K562 (cell line): ENCODE results near the gene SSU72. TPM values are rescaled to one million over a fixed set of nuclear protein-coding genes. Genes with fewer than 3 reads are reported as not detected.
A peak's percentile ranks its signal among the peaks of the same experiment; 100 is the strongest.

ENCODE experiments used
- ATAC-seq: fragments of 200-7000 bp; cut with Tn5 transposase; 3 replicates; pipeline ENCODE4 v1.9.1; 2020; ENCODE audit warnings: moderate library complexity
- BruUV-seq: library from RNA; stranded (reverse); fragments of 400-500 nt; replicated peaks from 2 replicates; lab custom pipeline; 2021; lab: Mats Ljungman, UMichigan
- CTCF ChIA-PET: fragments of 300-600 bp; formaldehyde crosslinking; extraction: SDS; loops from one replicate; lab custom pipeline; 2021; ENCODE audit warnings: low intra/inter-chr PET ratio; lab: Yijun Ruan, JAX
- POLR2A ChIA-PET: fragments of 300-600, 350-650 bp; sonication (Branson Sonifier 250); formaldehyde crosslinking; extraction: SDS; loops from one replicate; lab custom pipeline; 2021; ENCODE audit warnings: antibody characterized with exemption, inconsistent platforms; lab: Yijun Ruan, JAX
- DNase-seq, 4 experiments: peaks; one replicate each; pipeline versions ENCODE4 v3.0.0 to v3.0.0-alpha.2; 2011 to 2018; ENCODE audit warnings: low spot score in 3 of 4, mixed read lengths in 3 of 4; ENCODE audit errors: extremely low read depth in 1 of 4
- FAIRE-seq: peaks from 2 replicates; lab custom pipeline; 2011; peaks lifted over from hg19 to GRCh38; lab: Jason Lieb, UNC
- H2AFZ ChIP-seq: 2 replicates; pipeline ENCODE4 v1.6.0; 2011; ENCODE audit warnings: low read depth, low read length, control low read depth, inconsistent platforms
- H3K27ac ChIP-seq: fragments of 200-600 bp; 3 replicates; pipeline ENCODE4 v1.8.0; 2011; ENCODE audit warnings: low read depth, mild to moderate bottlenecking, control low read depth, inconsistent platforms, low read length, moderate library complexity, mixed read lengths; ENCODE audit errors: extremely low read depth
- H3K27me3 ChIP-seq, 2 experiments: fragments of 300-600 bp in 1 of 2; 2 replicates in 1 of 2; 3 replicates in 1 of 2; pipeline versions ENCODE4 v1.6.0 to v1.8.0; 2011; ENCODE audit warnings: inconsistent platforms in 2 of 2, low read length in 2 of 2, mild to moderate bottlenecking in 1 of 2, mixed read lengths in 1 of 2, moderate library complexity in 1 of 2; ENCODE audit not compliant: control insufficient read depth in 2 of 2, insufficient read depth in 2 of 2
- H3K36me3 ChIP-seq: fragments of 300-600 bp; 3 replicates; pipeline ENCODE4 v1.8.0; 2011; ENCODE audit warnings: mild to moderate bottlenecking, low read length, inconsistent platforms; ENCODE audit not compliant: control insufficient read depth, insufficient read depth
- H3K4me1 ChIP-seq, 2 experiments: fragments of 200-600 bp in 1 of 2; replicated peaks in 1 of 2; 2 replicates in 1 of 2; 3 replicates in 1 of 2; pipeline versions ENCODE4 v1.5.1 to v1.8.0; 2011; ENCODE audit warnings: inconsistent platforms in 2 of 2, low read length in 2 of 2, mild to moderate bottlenecking in 1 of 2, mixed read lengths in 1 of 2, moderate library complexity in 1 of 2; ENCODE audit not compliant: control insufficient read depth in 2 of 2, insufficient read depth in 2 of 2
- H3K4me2 ChIP-seq: 2 replicates; pipeline ENCODE4 v1.6.1; 2011; ENCODE audit warnings: low read length, control low read depth, inconsistent platforms, mixed read lengths; ENCODE audit not compliant: insufficient read depth
- H3K4me3 ChIP-seq: fragments of 200-600 bp; sonication (generic), shearing (Covaris generic); 2 replicates; pipeline ENCODE4 v1.5.1; 2016; ENCODE audit warnings: control low read depth, inconsistent platforms
- H3K79me2 ChIP-seq: fragments of 200-600 bp; 3 replicates; pipeline ENCODE4 v1.8.0; 2011; ENCODE audit warnings: low read length, inconsistent platforms; ENCODE audit not compliant: control insufficient read depth, insufficient read depth
- H3K9ac ChIP-seq, 2 experiments: 2 replicates each; pipeline versions ENCODE4 v1.6.0 to v1.6.1; 2011; ENCODE audit warnings: low read depth in 2 of 2, low read length in 2 of 2, control low read depth in 1 of 2, inconsistent platforms in 1 of 2, mild to moderate bottlenecking in 1 of 2, mixed read lengths in 1 of 2; ENCODE audit not compliant: insufficient read depth in 1 of 2
- H3K9me1 ChIP-seq: one replicate; pipeline ENCODE4 v1.6.0; 2011; ENCODE audit warnings: inconsistent platforms, mild to moderate bottlenecking, low read length, moderate library complexity; ENCODE audit not compliant: control insufficient read depth, insufficient read depth
- H3K9me3 ChIP-seq: replicated peaks from 2 replicates; pipeline ENCODE4 v1.5.1; 2011; ENCODE audit warnings: low read depth, low read length, inconsistent platforms; ENCODE audit not compliant: control insufficient read depth, insufficient read depth
- H4K20me1 ChIP-seq: replicated peaks from 2 replicates; pipeline ENCODE4 v1.6.1; 2011; ENCODE audit warnings: low read length, inconsistent platforms, mixed read lengths; ENCODE audit not compliant: control insufficient read depth, insufficient read depth
- POLR2AphosphoS5 ChIP-seq: IDR thresholded peaks from 2 replicates; pipeline ENCODE4 v1.6.1; 2011; ENCODE audit warnings: mild to moderate bottlenecking, low read depth, low read length, moderate library complexity; ENCODE audit not compliant: control insufficient read depth, insufficient read depth
- POLR2G ChIP-seq: fragments of 200-400 bp; formaldehyde crosslinking; IDR thresholded peaks from 2 replicates; pipeline ENCODE4 v1.6.1; 2017; ENCODE audit warnings: low read depth, mild to moderate bottlenecking, antibody characterized with exemption, low read length, moderate library complexity
- RNF2 ChIP-seq: sonication (generic); IDR thresholded peaks from 2 replicates; pipeline ENCODE4 v1.6.1; 2016
- XRCC4 ChIP-seq: IDR thresholded peaks from one replicate; pipeline ENCODE4 v1.6.1; 2011; ENCODE audit not compliant: insufficient read depth, insufficient read length; ENCODE audit errors: extremely low read depth
- WGBS: fragments of 100-300 bp; shearing (Covaris generic); methylation state at CpG from one replicate; pipeline ENCODE4 v1.1.6; 2016; ENCODE audit warnings: low coverage, mixed read lengths; ENCODE audit not compliant: insufficient coverage; ENCODE audit errors: missing lambda C conversion rate; 5-methylcytosine and 5-hydroxymethylcytosine counted together
- in situ Hi-C: fragments of 300-500 bp; cut with MboI; formaldehyde crosslinking; loops from 4 replicates; pipeline ENCODE4 v1.15.0; 2018; ENCODE audit warnings: inconsistent platforms, mixed read lengths
- intact Hi-C: fragments of 100-400 bp; cut with micrococcal nuclease; formaldehyde crosslinking; loops from 2 replicates; pipeline ENCODE4 v1.14.2; 2022
- polyA plus RNA-seq, 8 experiments: library from polyadenylated mRNA; depleted of rRNA in 4 of 8; stranded (reverse) in 5 of 8; unstranded in 3 of 8; fragments of >200 nt; fragmentation: Nextera tagmentation in 2 of 8; fragmentation: Illumina TruSeq in 1 of 8; extraction: Ambion mirVana in 2 of 8; extraction: Trizol in 1 of 8; gene quantifications; 2 replicates each; pipeline versions ENCODE4 v1.2.1 to v1.2.3, GENCODE V29; 2011 to 2014; ENCODE audit warnings: inconsistent platforms in 1 of 8, missing spikeins in 1 of 8
- total RNA-seq, 7 experiments: library from RNA; depleted of rRNA in 6 of 7; stranded (reverse); fragments of >200 nt in 6 of 7; fragmentation: Illumina TruSeq in 2 of 7; extraction: Trizol in 2 of 7; gene quantifications; 2 replicates each; pipeline versions ENCODE4 v1.2.1 to v1.2.3, GENCODE V29; 2011 to 2021; ENCODE audit warnings: low replicate concordance in 1 of 7
- TF ChIP-seq, protein P1 (sequence below): fragments of 450-650 bp; IDR thresholded peaks from 2 replicates; pipeline ENCODE4 v1.6.1; 2018; ENCODE audit not compliant: partially characterized antibody
- TF ChIP-seq, protein P2 (sequence below): fragments of 450-650 bp; IDR thresholded peaks from 2 replicates; pipeline ENCODE4 v1.6.1; 2016; ENCODE audit warnings: low read depth

The SSU72 gene
- total and polyA plus RNA-seq, 9 of the 15 experiments (the other 6 are each of a cell fraction or from before 2014, with no cell fraction given), result 70.8 to 201 (median 94.6) TPM

DNA sequence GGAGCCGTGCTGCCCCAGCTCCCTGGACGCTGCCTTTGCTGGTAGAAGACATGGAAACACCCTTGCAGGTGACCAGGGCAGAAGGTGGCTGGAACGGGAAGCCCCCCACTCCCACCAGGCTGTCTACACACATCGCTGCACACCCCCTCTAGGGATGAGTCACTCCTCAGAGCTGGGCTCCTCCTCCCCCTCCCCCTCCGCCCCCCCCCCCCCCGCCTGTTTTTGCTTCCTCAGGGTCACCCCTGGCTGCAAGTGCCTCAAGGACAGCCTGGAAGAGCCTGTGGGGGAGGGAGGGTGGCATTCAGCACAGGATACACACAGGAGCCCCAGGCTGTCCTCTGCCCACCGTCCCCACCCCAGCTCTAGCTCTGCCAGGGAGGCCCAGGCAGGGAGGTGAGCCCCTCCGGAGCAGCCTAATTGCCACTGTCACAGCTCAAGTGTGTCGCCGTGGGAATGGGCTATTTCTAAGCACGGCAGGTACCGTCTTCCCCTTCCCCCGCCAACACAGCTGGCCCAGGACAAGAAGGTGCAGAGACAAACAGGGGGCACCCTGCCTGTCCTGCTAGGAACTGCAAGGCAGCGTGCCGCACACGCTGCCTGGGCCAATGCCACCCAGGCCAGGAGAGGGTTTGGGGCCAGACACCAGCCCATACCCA, 22.7 kb upstream of the SSU72 start:
- ChIA-PET CTCF (no interaction called here), POLR2A (interaction anchor here (0.6 to 2.2 kb wide), 8 partner anchors 9 to 428 kb away, joined by 3 to 13 read pairs (median 4); no protein-coding TSS in a partner anchor)
- intact Hi-C loops, result no loop called here
- FAIRE-seq, result peak; percentile 79
- ATAC-seq, result peak; percentile 72
- Histone ChIP-seq H4K20me1 (no peaks in the 10 kb centered on the region; the same call in 1 of the 2 replicates), H3K27me3 (no peaks in the 10 kb centered on the region), H2AFZ (peak overlapping the region; percentile 75), H3K9me3 (no peaks in the 10 kb centered on the region), H3K4me2 (peak overlapping the region; percentile 61), H3K9me1 (no peaks in the 10 kb centered on the region), H3K27ac (peak overlapping the region; percentile 38; the same call in 2 of the 3 replicates), H3K4me1 (peaks cover 20 to 70% of the 10 kb centered on the region in 2 experiments; a peak in 4 of 5 replicates), H3K9ac (peak overlapping the region; percentile 49 to 89; a peak in 3 of 4 replicates), H3K79me2 (no peaks in the 10 kb centered on the region; the same call in 2 of the 3 replicates), H3K4me3 (no peak overlapping the region), H3K36me3 (no peaks in the 10 kb centered on the region)
- peak; percentile 70 to 91 (median 90) for DNase-seq
- BruUV-seq, result no TSS peak
- 20% methylated on average over 13 of the region's 16 CpGs for WGBS
- in situ Hi-C loops, result no loop called here
- TF ChIP-seq POLR2AphosphoS5 (no peak), RNF2 (no peak), XRCC4 (no peak), POLR2G (0 out of 2 replicates have a peak, but pooled peaks have one; percentile 1)
- TF ChIP-seq, protein P1, sequence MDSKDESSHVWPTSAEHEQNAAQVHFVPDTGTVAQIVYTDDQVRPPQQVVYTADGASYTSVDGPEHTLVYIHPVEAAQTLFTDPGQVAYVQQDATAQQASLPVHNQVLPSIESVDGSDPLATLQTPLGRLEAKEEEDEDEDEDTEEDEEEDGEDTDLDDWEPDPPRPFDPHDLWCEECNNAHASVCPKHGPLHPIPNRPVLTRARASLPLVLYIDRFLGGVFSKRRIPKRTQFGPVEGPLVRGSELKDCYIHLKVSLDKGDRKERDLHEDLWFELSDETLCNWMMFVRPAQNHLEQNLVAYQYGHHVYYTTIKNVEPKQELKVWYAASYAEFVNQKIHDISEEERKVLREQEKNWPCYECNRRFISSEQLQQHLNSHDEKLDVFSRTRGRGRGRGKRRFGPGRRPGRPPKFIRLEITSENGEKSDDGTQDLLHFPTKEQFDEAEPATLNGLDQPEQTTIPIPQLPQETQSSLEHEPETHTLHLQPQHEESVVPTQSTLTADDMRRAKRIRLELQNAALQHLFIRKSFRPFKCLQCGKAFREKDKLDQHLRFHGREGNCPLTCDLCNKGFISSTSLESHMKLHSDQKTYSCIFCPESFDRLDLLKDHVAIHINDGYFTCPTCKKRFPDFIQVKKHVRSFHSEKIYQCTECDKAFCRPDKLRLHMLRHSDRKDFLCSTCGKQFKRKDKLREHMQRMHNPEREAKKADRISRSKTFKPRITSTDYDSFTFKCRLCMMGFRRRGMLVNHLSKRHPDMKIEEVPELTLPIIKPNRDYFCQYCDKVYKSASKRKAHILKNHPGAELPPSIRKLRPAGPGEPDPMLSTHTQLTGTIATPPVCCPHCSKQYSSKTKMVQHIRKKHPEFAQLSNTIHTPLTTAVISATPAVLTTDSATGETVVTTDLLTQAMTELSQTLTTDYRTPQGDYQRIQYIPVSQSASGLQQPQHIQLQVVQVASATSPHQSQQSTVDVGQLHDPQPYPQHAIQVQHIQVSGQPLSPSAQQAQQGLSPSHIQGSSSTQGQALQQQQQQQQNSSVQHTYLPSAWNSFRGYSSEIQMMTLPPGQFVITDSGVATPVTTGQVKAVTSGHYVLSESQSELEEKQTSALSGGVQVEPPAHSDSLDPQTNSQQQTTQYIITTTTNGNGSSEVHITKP, result peak; percentile 89
- TF ChIP-seq, protein P2, sequence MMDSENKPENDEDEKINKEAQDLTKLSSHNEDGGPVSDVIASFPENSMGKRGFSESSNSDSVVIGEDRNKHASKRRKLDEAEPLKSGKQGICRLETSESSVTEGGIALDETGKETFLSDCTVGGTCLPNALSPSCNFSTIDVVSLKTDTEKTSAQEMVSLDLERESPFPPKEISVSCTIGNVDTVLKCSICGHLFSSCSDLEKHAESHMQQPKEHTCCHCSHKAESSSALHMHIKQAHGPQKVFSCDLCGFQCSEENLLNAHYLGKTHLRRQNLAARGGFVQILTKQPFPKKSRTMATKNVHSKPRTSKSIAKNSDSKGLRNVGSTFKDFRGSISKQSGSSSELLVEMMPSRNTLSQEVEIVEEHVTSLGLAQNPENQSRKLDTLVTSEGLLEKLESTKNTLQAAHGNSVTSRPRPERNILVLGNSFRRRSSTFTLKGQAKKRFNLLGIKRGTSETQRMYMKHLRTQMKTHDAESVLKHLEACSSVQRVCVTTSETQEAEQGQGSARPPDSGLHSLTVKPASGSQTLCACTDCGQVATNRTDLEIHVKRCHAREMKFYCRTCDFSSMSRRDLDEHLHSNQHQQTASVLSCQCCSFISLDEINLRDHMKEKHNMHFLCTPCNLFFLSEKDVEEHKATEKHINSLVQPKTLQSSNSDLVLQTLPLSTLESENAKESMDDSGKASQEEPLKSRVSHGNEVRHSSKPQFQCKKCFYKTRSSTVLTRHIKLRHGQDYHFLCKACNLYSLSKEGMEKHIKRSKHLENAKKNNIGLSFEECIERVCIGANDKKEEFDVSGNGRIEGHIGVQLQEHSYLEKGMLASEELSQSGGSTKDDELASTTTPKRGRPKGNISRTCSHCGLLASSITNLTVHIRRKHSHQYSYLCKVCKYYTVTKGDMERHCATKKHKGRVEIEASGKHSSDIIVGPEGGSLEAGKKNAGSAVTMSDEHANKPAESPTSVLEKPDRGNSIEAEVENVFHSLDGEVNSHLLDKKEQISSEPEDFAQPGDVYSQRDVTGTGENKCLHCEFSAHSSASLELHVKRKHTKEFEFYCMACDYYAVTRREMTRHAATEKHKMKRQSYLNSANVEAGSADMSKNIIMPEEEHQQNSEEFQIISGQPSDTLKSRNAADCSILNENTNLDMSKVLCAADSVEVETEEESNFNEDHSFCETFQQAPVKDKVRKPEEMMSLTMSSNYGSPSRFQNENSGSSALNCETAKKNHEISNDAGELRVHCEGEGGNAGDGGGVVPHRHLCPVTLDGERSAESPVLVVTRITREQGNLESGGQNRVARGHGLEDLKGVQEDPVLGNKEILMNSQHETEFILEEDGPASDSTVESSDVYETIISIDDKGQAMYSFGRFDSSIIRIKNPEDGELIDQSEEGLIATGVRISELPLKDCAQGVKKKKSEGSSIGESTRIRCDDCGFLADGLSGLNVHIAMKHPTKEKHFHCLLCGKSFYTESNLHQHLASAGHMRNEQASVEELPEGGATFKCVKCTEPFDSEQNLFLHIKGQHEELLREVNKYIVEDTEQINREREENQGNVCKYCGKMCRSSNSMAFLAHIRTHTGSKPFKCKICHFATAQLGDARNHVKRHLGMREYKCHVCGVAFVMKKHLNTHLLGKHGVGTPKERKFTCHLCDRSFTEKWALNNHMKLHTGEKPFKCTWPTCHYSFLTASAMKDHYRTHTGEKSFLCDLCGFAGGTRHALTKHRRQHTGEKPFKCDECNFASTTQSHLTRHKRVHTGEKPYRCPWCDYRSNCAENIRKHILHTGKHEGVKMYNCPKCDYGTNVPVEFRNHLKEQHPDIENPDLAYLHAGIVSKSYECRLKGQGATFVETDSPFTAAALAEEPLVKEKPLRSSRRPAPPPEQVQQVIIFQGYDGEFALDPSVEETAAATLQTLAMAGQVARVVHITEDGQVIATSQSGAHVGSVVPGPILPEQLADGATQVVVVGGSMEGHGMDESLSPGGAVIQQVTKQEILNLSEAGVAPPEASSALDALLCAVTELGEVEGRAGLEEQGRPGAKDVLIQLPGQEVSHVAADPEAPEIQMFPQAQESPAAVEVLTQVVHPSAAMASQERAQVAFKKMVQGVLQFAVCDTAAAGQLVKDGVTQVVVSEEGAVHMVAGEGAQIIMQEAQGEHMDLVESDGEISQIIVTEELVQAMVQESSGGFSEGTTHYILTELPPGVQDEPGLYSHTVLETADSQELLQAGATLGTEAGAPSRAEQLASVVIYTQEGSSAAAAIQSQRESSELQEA, result no peak
